Uterus (tissue), 2 donors: Measurements from ENCODE around the gene RPP38.

Experiments
- POLR2A ChIP-seq, 2 donors: fragments of 450-650 bp; IDR thresholded peaks; one replicate each; pipeline ENCODE4 v1.6.1; 2016; ENCODE audit warnings: antibody characterized with exemption in 2 of 2, mild to moderate bottlenecking in 1 of 2, moderate library complexity in 1 of 2
- TF ChIP-seq, protein P1 (sequence below), 4 experiments: fragments of 200-600 bp in 2 of 4; fragments of 450-650 bp in 2 of 4; sonication (generic) in 2 of 4; IDR thresholded peaks; one replicate each; pipeline ENCODE4 v1.5.1; 2016 to 2019; ENCODE audit warnings: antibody characterized with exemption in 4 of 4, mild to moderate bottlenecking in 2 of 4, moderate library complexity in 1 of 4

DNA sequence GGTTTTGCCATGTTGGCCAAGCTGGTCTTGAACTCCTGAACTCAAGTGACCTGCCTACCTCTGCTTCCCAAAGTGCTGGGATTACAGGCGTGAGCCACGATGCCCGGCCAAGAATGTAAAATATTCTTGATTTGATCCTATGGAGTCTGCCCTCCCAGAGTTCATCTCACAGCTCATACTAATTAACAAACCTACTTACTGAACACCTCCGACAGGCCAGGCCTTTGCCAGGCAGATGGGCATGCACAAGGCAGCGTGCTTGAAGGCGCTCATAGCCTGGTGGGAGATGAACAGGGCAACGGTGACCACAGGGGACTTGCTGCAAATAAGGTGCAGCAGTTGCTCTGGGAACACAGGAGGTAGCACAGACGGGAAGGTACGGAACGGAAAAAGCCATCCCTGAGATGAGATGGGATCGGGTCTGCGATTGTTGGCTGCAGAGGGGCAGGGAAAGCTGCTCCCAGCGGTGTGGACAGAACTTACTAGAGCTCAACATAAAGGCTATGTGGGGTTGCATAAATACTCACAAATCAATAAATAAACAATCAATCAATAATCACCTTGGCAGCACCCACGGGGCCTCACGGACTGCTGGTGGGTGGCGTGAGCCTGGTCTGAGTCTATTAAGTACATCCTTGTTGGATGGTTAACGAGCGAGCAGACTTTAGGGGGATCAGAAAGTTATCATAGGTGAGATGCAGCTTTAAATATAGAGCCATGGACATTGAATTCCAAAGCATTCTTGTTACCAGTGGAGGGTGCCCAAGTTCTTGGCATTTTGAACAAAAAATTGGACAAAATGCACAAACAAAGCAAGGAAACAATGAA lies 13.3 kb upstream of the RPP38 start:
- no peak for TF ChIP-seq POLR2A (IDR thresholded peaks at IDR 0.05)
- TF ChIP-seq, protein P1, sequence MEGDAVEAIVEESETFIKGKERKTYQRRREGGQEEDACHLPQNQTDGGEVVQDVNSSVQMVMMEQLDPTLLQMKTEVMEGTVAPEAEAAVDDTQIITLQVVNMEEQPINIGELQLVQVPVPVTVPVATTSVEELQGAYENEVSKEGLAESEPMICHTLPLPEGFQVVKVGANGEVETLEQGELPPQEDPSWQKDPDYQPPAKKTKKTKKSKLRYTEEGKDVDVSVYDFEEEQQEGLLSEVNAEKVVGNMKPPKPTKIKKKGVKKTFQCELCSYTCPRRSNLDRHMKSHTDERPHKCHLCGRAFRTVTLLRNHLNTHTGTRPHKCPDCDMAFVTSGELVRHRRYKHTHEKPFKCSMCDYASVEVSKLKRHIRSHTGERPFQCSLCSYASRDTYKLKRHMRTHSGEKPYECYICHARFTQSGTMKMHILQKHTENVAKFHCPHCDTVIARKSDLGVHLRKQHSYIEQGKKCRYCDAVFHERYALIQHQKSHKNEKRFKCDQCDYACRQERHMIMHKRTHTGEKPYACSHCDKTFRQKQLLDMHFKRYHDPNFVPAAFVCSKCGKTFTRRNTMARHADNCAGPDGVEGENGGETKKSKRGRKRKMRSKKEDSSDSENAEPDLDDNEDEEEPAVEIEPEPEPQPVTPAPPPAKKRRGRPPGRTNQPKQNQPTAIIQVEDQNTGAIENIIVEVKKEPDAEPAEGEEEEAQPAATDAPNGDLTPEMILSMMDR (IDR thresholded peaks at IDR 0.05) = no peak
